HEK293 (cell line): Measurements from ENCODE around the gene SLC25A18.

Experiments used
- CTCF ChIA-PET: fragments of 350-600 bp; formaldehyde crosslinking; extraction: SDS; loops from one replicate; lab custom pipeline; 2021; ENCODE audit warnings: antibody characterized with exemption; lab: Yijun Ruan, JAX
- POLR2A ChIA-PET: fragments of 300-600 bp; formaldehyde crosslinking; extraction: SDS; loops from one replicate; lab custom pipeline; 2020; ENCODE audit warnings: antibody characterized with exemption, inconsistent platforms; lab: Yijun Ruan, JAX
- H3K27ac ChIP-seq: fragments of 200-500 bp; sonication (Bioruptor generic); 2 replicates; pipeline ENCODE4 v1.5.1; 2014; ENCODE audit warnings: low read depth, low read length, control low read depth, inconsistent platforms; ENCODE audit errors: extremely low read depth
- H3K36me3 ChIP-seq, 2 experiments: fragments of 200-500 bp in 1 of 2; sonication (Bioruptor generic) in 1 of 2; 1 replicate in 1 of 2; 2 replicates in 1 of 2; pipeline ENCODE4 v1.5.1; 2014 to 2017; ENCODE audit warnings: inconsistent platforms in 2 of 2, low read length in 2 of 2; ENCODE audit not compliant: control insufficient read depth in 2 of 2, insufficient read depth in 1 of 2
- H3K4me1 ChIP-seq: fragments of 200-500 bp; sonication (Bioruptor generic); 2 replicates; pipeline ENCODE4 v1.5.1; 2014; ENCODE audit warnings: mild to moderate bottlenecking, low read length, inconsistent platforms; ENCODE audit not compliant: control insufficient read depth, insufficient read depth
- H3K4me3 ChIP-seq: 2 replicates; pipeline ENCODE4 v1.5.1; 2011; ENCODE audit warnings: low read depth, mild to moderate bottlenecking, control low read depth, low read length, moderate library complexity
- H3K9me3 ChIP-seq: fragments of 200-500 bp; sonication (Bioruptor generic); 2 replicates; pipeline ENCODE4 v1.5.1; 2014; ENCODE audit warnings: low read depth, low read length, inconsistent platforms; ENCODE audit not compliant: control insufficient read depth, insufficient read depth
- BCL11A ChIP-seq: fragments of 450-650 bp; formaldehyde crosslinking; IDR thresholded peaks from 2 replicates; pipeline ENCODE4 v1.5.1; 2016; ENCODE audit warnings: low read depth, missing biosample characterization, missing genetic modification characterization
- HOXC10 ChIP-seq: sonication (generic); formaldehyde crosslinking; IDR thresholded peaks from 2 replicates; pipeline ENCODE4 v1.8.1; 2023; ENCODE audit warnings: mild to moderate bottlenecking, missing genetic modification reagents
- TCF7L2 ChIP-seq: IDR thresholded peaks from 2 replicates; pipeline ENCODE4 v1.6.1; 2011; ENCODE audit warnings: low read depth, mild to moderate bottlenecking, inconsistent platforms, low read length, moderate library complexity, borderline replicate concordance
- YY1 ChIP-seq: fragments of 450-650 bp; formaldehyde crosslinking; IDR thresholded peaks from 2 replicates; pipeline ENCODE4 v1.5.1; 2018; ENCODE audit warnings: missing biosample characterization, missing genetic modification characterization
- ZBTB17 ChIP-seq: fragments of 450-650 bp; formaldehyde crosslinking; IDR thresholded peaks from 2 replicates; pipeline ENCODE4 v1.5.1; 2016; ENCODE audit warnings: missing biosample characterization, missing genetic modification characterization
- ZNF184 ChIP-seq: fragments of 450-650 bp; IDR thresholded peaks from 2 replicates; pipeline ENCODE4 v1.5.1; 2018; ENCODE audit warnings: missing biosample characterization, mild to moderate bottlenecking, missing genetic modification characterization
- ZNF24 ChIP-seq: fragments of 450-650 bp; formaldehyde crosslinking; IDR thresholded peaks from 2 replicates; pipeline ENCODE4 v1.5.1; 2016; ENCODE audit warnings: missing biosample characterization, missing genetic modification characterization
- ZNF248 ChIP-seq: fragments of 450-650 bp; formaldehyde crosslinking; IDR thresholded peaks from 2 replicates; pipeline ENCODE4 v1.5.1; 2017; ENCODE audit warnings: missing biosample characterization, missing genetic modification characterization
- ZNF280D ChIP-seq: fragments of 450-650 bp; formaldehyde crosslinking; IDR thresholded peaks from 2 replicates; pipeline ENCODE4 v1.5.1; 2016; ENCODE audit warnings: missing biosample characterization, missing genetic modification characterization
- ZNF416 ChIP-seq: fragments of 450-650 bp; formaldehyde crosslinking; IDR thresholded peaks from 2 replicates; pipeline ENCODE4 v1.5.1; 2016; ENCODE audit warnings: missing biosample characterization, missing genetic modification characterization
- ZNF514 ChIP-seq: fragments of 450-650 bp; formaldehyde crosslinking; IDR thresholded peaks from 2 replicates; pipeline ENCODE4 v1.5.1; 2016; ENCODE audit warnings: missing biosample characterization, missing genetic modification characterization
- ZNF585B ChIP-seq: fragments of 450-650 bp; formaldehyde crosslinking; IDR thresholded peaks from 2 replicates; pipeline ENCODE4 v1.5.1; 2016; ENCODE audit warnings: missing biosample characterization, missing genetic modification characterization
- ZNF629 ChIP-seq: fragments of 450-650 bp; formaldehyde crosslinking; IDR thresholded peaks from 2 replicates; pipeline ENCODE4 v1.5.1; 2017; ENCODE audit warnings: missing biosample characterization, missing genetic modification characterization
- ZNF664 ChIP-seq: fragments of 450-650 bp; formaldehyde crosslinking; IDR thresholded peaks from 2 replicates; pipeline ENCODE4 v1.5.1; 2016; ENCODE audit warnings: missing biosample characterization, missing genetic modification characterization
- ZNF776 ChIP-seq: fragments of 450-650 bp; formaldehyde crosslinking; IDR thresholded peaks from 2 replicates; pipeline ENCODE4 v1.5.0; 2017; ENCODE audit warnings: missing biosample characterization, missing genetic modification characterization, borderline replicate concordance
- ZNF792 ChIP-seq: fragments of 450-650 bp; formaldehyde crosslinking; IDR thresholded peaks from 2 replicates; pipeline ENCODE4 v1.5.1; 2016; ENCODE audit warnings: missing biosample characterization, missing genetic modification characterization
- ZNF843 ChIP-seq: fragments of 450-650 bp; formaldehyde crosslinking; IDR thresholded peaks from 2 replicates; pipeline ENCODE4 v1.5.1; 2016; ENCODE audit warnings: missing biosample characterization, missing genetic modification characterization
- ZXDB ChIP-seq: fragments of 450-650 bp; formaldehyde crosslinking; IDR thresholded peaks from 2 replicates; pipeline ENCODE4 v1.5.1; 2016; ENCODE audit warnings: missing biosample characterization, missing genetic modification characterization
- TF ChIP-seq, protein P1 (sequence below): fragments of 450-650 bp; formaldehyde crosslinking; IDR thresholded peaks from 2 replicates; pipeline ENCODE4 v1.5.1; 2016; ENCODE audit warnings: missing biosample characterization, missing genetic modification characterization, low read depth
- TF ChIP-seq, protein P2 (sequence below): fragments of 450-650 bp; formaldehyde crosslinking; IDR thresholded peaks from 2 replicates; pipeline ENCODE4 v1.5.1; 2016; ENCODE audit warnings: missing biosample characterization, missing genetic modification characterization
- TF ChIP-seq, protein P3 (sequence below): IDR thresholded peaks from 2 replicates; pipeline ENCODE4 v1.6.1; 2011; ENCODE audit warnings: mild to moderate bottlenecking, low read depth, low read length, borderline replicate concordance
- TF ChIP-seq, protein P4 (sequence below): fragments of 450-650 bp; formaldehyde crosslinking; IDR thresholded peaks from 2 replicates; pipeline ENCODE4 v1.5.1; 2017; ENCODE audit warnings: missing biosample characterization, missing genetic modification characterization

SLC25A18 gene

GRCh38 chr22:17549655-17550054 is 13.6 kb upstream of the SLC25A18 start (continued):
- TF ChIP-seq, protein P1, sequence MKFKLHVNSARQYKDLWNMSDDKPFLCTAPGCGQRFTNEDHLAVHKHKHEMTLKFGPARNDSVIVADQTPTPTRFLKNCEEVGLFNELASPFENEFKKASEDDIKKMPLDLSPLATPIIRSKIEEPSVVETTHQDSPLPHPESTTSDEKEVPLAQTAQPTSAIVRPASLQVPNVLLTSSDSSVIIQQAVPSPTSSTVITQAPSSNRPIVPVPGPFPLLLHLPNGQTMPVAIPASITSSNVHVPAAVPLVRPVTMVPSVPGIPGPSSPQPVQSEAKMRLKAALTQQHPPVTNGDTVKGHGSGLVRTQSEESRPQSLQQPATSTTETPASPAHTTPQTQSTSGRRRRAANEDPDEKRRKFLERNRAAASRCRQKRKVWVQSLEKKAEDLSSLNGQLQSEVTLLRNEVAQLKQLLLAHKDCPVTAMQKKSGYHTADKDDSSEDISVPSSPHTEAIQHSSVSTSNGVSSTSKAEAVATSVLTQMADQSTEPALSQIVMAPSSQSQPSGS (tag by site-specific recombination), result no peak

- no peaks in the 10 kb centered on the region for H3K9me3 ChIP-seq
- TF ChIP-seq ZBTB17 (tag by site-specific recombination) (peak; percentile 43; the same call in 1 of the 2 replicates), ZNF184 (tag by site-specific recombination) (no peak)
- TF ChIP-seq, all 188 proteins: peak for 1
- no peak overlapping the region for H3K4me3 ChIP-seq
- H3K4me1 ChIP-seq, result no peaks in the 10 kb centered on the region
- no peak overlapping the region for H3K27ac ChIP-seq
- CTCF ChIA-PET, result interaction anchor here (0.6 to 1.2 kb wide), 6 partner anchors 12 to 471 kb away, joined by 3 to 4 read pairs (median 3); no protein-coding TSS in a partner anchor
- H3K36me3 ChIP-seq, result peaks cover 18 to 78% of the 10 kb centered on the region in 2 experiments; a peak in 2 of 3 replicates
- POLR2A ChIA-PET, result interaction anchor here (0.6 kb wide), 1 partner anchor 276 kb away, joined by 4 read pairs; no protein-coding TSS in a partner anchor
Measured at GRCh38 chr22:17552737-17553136, 10.6 kb upstream of the SLC25A18 start.

DNA sequence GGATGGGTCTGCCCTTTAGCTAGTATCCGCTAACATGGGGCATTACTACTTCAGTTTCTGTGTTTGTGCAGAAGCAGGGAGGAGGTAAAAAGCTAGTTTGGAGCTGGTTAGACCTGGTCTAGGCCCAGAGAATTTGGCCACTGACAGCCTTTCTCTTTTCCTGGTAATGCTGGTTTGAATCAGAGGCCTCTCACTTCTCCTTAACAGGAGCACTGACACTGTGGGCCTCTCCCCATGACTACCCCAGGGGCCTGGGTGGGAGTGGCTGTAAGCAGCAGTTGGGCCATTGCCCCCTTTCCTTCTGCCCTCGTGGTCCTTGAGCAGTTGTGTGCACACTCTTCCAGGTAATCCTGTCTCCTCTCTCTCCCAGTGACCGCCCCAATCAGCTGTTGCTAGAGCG is 8.5 kb upstream of the SLC25A18 start:
- no peaks in the 10 kb centered on the region for H3K4me1 ChIP-seq
- ChIA-PET POLR2A (no interaction called here), CTCF (interaction anchor here (0.6 to 2.8 kb wide), 2 partner anchors 106 to 383 kb away, joined by 3 to 7 read pairs; no protein-coding TSS in a partner anchor)
- H3K27ac ChIP-seq, result no peak overlapping the region
- H3K4me3 ChIP-seq, result no peak overlapping the region
- TF ChIP-seq TCF7L2, result no peak
- H3K9me3 ChIP-seq, result no peaks in the 10 kb centered on the region
- H3K36me3 ChIP-seq, result peaks cover 10 to 62% of the 10 kb centered on the region in 2 experiments; a peak in 2 of 3 replicates

DNA sequence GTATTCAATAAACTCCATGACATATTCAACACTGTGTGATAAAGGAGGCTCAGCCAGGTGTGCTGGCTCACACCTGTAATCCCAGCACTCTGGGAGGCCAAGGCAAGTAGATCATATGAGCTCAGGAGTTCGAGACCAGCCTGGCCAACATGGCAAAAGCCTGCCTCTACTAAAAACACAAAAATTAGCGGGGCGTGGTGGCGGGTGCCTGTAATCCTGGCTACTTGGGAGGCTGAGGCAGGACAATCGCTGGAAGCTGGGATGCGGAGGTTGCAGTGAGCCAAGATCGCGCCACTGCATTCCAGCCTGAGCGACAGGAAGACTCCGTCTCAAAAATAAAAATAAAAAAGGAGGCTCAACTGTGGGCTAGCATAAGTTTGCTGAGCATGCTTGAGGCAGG is 4.1 kb upstream of the SLC25A18 start:
- Histone ChIP-seq H3K4me1 (no peaks in the 10 kb centered on the region), H3K9me3 (no peaks in the 10 kb centered on the region), H3K4me3 (no peak overlapping the region), H3K27ac (no peak overlapping the region), H3K36me3 (peaks cover 0 to 27% of the 10 kb centered on the region in 2 experiments; a peak in 1 of 3 replicates)
- CTCF ChIA-PET, result interaction anchor here (0.6 to 1.9 kb wide), 18 partner anchors 8 to 517 kb away, joined by 3 to 14 read pairs (median 4); no protein-coding TSS in a partner anchor
- POLR2A ChIA-PET, result no interaction called here
- TF ChIP-seq ZNF843 (tag by site-specific recombination), result no peak
- no peak for TF ChIP-seq BCL11A (tag by site-specific recombination)
- TF ChIP-seq, protein P2, sequence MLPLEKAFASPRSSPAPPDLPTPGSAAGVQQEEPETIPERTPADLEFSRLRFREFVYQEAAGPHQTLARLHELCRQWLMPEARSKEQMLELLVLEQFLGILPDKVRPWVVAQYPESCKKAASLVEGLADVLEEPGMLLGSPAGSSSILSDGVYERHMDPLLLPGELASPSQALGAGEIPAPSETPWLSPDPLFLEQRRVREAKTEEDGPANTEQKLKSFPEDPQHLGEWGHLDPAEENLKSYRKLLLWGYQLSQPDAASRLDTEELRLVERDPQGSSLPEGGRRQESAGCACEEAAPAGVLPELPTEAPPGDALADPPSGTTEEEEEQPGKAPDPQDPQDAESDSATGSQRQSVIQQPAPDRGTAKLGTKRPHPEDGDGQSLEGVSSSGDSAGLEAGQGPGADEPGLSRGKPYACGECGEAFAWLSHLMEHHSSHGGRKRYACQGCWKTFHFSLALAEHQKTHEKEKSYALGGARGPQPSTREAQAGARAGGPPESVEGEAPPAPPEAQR (tag by site-specific recombination), result no peak
- no peak for TF ChIP-seq ZNF24 (tag by site-specific recombination)
- no peak for TF ChIP-seq ZNF280D (tag by site-specific recombination)
- TF ChIP-seq, protein P3, sequence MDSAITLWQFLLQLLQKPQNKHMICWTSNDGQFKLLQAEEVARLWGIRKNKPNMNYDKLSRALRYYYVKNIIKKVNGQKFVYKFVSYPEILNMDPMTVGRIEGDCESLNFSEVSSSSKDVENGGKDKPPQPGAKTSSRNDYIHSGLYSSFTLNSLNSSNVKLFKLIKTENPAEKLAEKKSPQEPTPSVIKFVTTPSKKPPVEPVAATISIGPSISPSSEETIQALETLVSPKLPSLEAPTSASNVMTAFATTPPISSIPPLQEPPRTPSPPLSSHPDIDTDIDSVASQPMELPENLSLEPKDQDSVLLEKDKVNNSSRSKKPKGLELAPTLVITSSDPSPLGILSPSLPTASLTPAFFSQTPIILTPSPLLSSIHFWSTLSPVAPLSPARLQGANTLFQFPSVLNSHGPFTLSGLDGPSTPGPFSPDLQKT, result no peak
- TF ChIP-seq ZNF514 (tag by site-specific recombination), result no peak
- TF ChIP-seq ZNF792 (tag by site-specific recombination), result no peak
- no peak for TF ChIP-seq ZNF629
- TF ChIP-seq ZXDB (tag by site-specific recombination), result no peak
- no peak for TF ChIP-seq ZNF585B
- TF ChIP-seq ZNF776 (tag by site-specific recombination), result no peak
- TF ChIP-seq ZNF248, result no peak
- TF ChIP-seq, protein P4, sequence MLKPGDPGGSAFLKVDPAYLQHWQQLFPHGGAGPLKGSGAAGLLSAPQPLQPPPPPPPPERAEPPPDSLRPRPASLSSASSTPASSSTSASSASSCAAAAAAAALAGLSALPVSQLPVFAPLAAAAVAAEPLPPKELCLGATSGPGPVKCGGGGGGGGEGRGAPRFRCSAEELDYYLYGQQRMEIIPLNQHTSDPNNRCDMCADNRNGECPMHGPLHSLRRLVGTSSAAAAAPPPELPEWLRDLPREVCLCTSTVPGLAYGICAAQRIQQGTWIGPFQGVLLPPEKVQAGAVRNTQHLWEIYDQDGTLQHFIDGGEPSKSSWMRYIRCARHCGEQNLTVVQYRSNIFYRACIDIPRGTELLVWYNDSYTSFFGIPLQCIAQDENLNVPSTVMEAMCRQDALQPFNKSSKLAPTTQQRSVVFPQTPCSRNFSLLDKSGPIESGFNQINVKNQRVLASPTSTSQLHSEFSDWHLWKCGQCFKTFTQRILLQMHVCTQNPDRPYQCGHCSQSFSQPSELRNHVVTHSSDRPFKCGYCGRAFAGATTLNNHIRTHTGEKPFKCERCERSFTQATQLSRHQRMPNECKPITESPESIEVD (tag by site-specific recombination), result no peak
- no peak for TF ChIP-seq ZNF664 (tag by site-specific recombination)
- no peak for TF ChIP-seq ZNF416 (tag by site-specific recombination)
- no peak for TF ChIP-seq YY1 (tag by site-specific recombination)
- no peak for TF ChIP-seq HOXC10 (CRISPR knock-in tag)
